HG02610 (cell line): ENCODE measurements around the gene AMDHD1.
"Not testable (repeated sequence)": the region's sequence is repeated elsewhere in the genome, so short reads cannot be mapped to it uniquely, and the experiment has no call there.

ENCODE experiments used
- ATAC-seq: cut with Tn5 transposase; IDR thresholded peaks from one replicate; pipeline ENCODE4 v1.9.1; 2021; ENCODE audit warnings: mild to moderate bottlenecking, moderate library complexity; ENCODE audit not compliant: unreplicated experiment

Gene AMDHD1

GRCh38 chr12:95963096-95963495 is 20.0 kb downstream of the AMDHD1 start:
- ATAC-seq, result no peak

GRCh38 chr12:95966287-95966870 is 23.2 kb downstream of the AMDHD1 start:
- ATAC-seq, result no peak

GRCh38 chr12:95967301-95967700 is 24.2 kb downstream of the AMDHD1 start:
- no peak for ATAC-seq

GRCh38 chr12:95969116-95969515 is 26.0 kb downstream of the AMDHD1 start:
- not testable (repeated sequence) for ATAC-seq

DNA sequence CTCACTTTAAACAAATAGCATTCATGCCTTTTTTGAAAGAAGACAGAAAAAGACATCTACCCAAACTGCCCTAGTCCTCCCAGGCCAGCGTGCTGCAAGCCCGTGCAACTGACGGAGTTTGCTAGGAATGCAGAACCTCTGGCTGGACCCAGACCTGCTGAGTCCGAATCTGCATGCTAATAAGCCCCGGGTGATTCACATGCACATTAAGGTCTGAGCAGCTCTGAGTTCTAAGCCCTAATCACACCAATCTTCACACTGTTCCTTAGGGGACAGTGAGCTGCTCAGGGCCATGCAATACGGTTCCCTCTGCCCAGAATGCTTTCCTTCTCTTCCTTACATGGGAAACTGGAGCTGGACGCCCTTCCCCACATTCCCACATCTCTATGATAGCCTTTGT is 27.8 kb downstream of the AMDHD1 start:
- no peak for ATAC-seq

DNA sequence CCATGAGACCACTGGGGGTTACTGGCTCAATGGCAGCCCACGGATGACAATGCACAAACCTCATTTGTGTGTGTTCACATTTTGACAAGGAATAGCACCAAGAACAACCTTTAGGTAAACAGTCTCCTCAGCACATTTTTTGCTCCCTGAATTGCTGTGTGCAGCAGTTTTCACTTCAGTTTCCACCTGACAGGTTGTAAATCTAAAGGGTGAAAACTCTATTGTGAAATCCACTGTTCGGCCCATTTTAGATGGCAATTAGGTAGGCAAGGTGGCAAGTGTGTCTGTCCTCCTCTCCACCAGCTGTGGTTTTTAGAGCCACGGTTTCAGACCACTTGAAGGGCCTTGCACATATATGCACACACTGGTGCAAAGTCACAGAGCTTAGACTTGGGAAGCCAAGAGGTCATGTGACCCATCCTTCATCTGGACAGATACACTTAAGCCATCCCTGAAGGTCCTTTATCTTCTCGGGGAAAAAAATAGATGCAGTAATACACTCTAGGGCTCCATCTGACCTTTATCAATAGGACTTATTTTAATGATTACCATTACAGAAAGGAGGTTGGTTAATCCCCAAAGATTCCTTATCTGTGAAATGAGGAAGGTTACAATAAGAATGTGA is 29.8 kb downstream of the AMDHD1 start:
- ATAC-seq, result no peak

DNA sequence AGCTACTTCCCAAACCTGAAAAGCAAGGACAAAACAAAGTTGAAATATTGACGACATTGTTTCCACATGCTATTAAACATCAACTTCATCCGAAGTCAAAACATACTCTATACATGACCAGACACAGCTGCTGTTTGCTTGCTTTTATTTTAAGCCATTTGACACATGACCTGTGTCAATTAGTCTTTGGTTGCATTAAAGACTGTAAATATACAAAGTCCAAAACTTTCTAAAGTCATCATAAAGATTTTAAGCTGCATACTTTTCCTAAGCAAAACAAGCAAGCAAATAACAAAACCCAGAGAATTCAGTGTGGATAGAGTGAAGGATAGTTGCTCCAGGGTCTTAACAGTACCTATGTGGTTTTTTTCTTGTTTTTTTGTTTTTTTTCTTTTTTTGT is 31.2 kb downstream of the AMDHD1 start:
- ATAC-seq, result no peak

DNA sequence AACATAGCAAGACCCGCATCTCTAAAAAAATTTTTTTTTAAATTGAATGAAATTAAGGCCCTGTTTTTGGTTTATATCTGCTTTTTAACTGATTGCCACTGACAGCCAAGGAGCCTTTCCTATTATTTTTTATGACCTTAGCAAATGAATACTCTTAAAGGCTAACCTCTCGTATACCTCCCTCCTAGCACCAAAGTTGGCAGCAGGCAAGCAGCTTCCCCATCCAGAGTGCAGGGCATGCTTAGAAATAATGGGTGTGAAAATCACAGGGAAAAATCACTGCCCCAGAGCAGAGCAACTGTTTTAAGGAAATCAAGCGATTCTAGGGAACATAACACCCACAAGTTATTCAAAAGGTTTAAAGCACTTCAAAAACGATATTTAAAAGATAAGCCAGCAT is 32.4 kb downstream of the AMDHD1 start:
- ATAC-seq, result no peak

DNA sequence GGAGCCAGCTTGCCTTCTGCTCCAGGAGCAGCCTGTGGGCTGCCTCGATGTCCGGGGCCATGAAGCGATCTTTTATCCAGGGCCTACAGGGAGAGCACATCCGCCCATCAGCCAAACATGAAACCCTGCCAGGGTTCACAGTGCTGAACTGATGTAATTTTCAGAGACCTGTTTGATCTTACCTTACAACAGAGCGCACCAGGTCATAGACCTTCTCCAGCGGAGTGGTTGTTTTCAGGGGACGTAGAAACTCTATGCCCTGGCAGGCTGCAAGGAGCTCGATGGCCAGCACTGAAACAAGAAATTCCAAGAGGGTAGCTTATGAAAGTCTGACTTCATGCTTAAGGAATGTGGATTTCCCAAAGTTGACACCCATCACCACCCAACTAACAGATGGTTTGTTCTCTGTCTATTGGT is 33.3 kb downstream of the AMDHD1 start:
- no peak for ATAC-seq

- no peak for ATAC-seq
Observed at GRCh38 chr12:95977764-95978305, 34.7 kb downstream of the AMDHD1 start.

DNA sequence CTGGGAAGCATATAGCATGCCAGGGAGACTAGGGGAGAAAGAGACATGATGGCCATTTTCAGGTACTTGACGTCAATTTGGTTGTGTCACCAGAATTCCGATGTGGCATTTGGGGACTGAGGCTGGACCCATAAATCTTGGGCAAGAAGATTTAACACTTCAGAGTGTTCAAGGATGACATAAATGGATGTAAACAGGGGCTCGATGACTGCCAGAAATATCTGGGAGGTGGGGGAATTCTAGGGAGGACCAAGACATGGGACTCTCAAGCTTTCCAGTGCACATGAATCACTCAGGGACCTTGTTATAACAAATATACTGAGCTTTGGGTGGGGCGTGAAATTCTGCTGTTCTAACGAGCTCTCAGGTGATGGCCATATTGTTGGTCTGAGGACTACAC is 35.2 kb downstream of the AMDHD1 start:
- ATAC-seq, result no peak

DNA sequence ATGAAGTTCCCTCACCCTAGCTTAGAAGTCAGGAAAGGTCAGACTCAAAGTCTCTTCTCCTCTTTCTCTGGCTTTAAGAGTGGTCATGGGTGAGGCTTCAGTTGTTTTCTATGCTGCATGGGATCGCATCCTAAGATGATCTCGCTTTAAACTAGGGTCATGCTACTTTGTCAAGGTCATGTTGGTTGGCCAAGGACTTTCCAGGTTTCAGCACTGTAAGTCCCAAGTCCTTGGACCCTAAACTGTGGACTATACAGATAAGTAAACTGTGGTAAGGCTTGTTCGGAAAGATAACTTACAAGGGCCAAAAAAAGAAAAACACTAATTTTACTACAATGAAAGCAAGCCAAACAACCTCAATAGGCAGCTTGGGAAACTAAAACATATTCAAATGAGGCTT is 35.6 kb downstream of the AMDHD1 start:
- no peak for ATAC-seq

DNA sequence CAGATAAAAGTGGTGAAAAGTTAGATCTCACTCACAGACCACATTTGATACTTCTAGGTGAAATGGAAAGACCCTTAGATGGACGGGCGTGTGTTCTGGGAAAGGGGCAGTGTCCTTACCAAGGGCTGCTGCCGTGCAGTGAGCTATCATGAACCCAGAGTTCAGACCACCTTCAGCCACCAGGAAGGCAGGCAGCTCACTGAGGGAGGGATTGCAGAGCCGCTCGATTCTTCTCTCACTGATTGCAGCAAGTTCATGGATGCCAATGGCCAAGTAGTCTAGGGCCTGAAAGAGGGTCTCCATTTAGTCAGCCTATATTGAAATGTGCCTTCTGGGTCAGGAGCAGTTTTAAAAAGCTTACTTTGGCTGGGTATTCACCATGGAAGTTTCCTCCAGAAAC is 37.3 kb downstream of the AMDHD1 start:
- ATAC-seq, result no peak

GRCh38 chr12:95982602-95983001 is 39.5 kb downstream of the AMDHD1 start:
- ATAC-seq, result no peak

- no peak for ATAC-seq
Observed at GRCh38 chr12:95984682-95985081, 41.6 kb downstream of the AMDHD1 start.

GRCh38 chr12:95986635-95987570 is 43.8 kb downstream of the AMDHD1 start:
- ATAC-seq, result no peak

GRCh38 chr12:95988506-95989275 is 45.6 kb downstream of the AMDHD1 start:
- ATAC-seq, result no peak

DNA sequence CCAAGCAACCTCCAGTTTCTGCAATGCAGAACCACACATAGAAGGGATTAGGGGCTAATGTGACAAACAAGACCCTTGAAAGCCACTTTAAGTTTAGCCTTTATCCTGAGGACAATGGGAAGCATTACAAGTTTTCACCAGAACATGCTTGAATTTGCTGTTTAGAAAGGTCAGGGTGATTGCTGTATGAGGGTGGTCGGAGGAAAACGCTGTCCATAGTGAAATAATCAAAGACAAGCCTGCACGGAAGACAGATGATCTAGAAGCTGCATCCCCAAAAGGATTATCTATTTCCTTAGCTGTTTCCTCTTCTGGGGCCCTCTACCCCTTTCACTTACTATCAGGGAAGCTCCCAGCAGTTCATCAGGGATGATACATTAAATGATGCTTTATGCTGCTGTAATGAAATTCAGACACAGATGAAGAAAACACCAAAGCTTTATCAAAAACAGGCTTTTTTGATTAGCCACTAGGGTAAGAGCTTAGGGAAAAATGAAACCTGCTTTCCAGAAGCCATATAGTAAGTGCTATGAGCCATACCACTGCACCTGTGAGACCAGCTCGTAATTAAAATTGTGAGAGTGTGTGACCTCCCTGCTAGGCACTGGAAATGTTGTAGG is 46.5 kb downstream of the AMDHD1 start:
- ATAC-seq, result no peak

DNA sequence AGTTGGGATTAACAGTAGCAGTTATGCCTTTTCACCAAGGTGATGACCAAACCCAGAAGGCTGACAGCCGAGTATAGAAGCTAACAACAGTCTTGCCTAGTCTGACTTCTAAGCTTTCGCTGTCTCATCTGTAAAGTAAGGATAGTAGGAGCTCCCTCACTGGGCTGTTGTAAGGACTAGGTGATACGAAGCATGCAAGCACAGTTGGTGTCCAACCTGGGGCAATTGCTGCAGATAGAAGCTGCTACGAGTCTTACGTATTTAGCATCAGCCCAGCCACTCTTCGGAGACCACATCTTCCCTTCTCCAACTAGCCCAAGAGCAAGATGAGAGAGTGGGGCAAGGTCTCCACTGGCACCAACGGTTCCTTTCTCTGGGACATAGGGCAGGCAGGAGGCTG is 47.0 kb downstream of the AMDHD1 start:
- ATAC-seq, result no peak

GRCh38 chr12:95993907-95994306 is 50.8 kb downstream of the AMDHD1 start:
- no peak for ATAC-seq
